Measurements from ENCODE around the gene PTPRJ. TPM values are rescaled to one million over a fixed set of nuclear protein-coding genes. Genes with fewer than 3 reads are reported as not detected.
"Not testable (repeated sequence)": the region's sequence is repeated elsewhere in the genome, so short reads cannot be mapped to it uniquely, and the experiment has no call there.

PTPRJ gene
- total RNA-seq, 2 donors from 2014 or later, result 6.7 TPM

- intact Hi-C loops (cut with DNase I), result no loop called here
- ATAC-seq, result no peak
- DNase-seq, result no peak
These were observed 143.0 kb downstream of the PTPRJ start for GRCh38 chr11:48123254-48123875.

- DNase-seq (no peak), ATAC-seq (no peak)
- intact Hi-C loops (cut with DNase I), result no loop called here
These were observed 143.8 kb downstream of the PTPRJ start for GRCh38 chr11:48123934-48124755.

- ATAC-seq (no peak), DNase-seq (no peak)
- intact Hi-C loops (cut with DNase I), result no loop called here
These were observed 144.5 kb downstream of the PTPRJ start for GRCh38 chr11:48124880-48125279.

GRCh38 chr11:48125866-48126265 lies 145.5 kb downstream of the PTPRJ start:
- ATAC-seq, result no peak
- DNase-seq, result no peak

GRCh38 chr11:48127521-48128183 lies 147.3 kb downstream of the PTPRJ start:
- no peak for ATAC-seq
- intact Hi-C loops (cut with DNase I), result no loop called here
- DNase-seq, result no peak

More at GRCh38 chr11:48125866-48126265, 145.5 kb downstream of the PTPRJ start:
- intact Hi-C loops (cut with DNase I), result no loop called here

GRCh38 chr11:48129697-48130395 lies 149.5 kb downstream of the PTPRJ start:
- intact Hi-C loops (cut with DNase I), result no loop called here
- DNase-seq (no peak), ATAC-seq (no peak)

GRCh38 chr11:48134221-48134922 lies 154.0 kb downstream of the PTPRJ start:
- DNase-seq, result no peak
- ATAC-seq, result no peak
- intact Hi-C loops (cut with DNase I), result no loop called here

- intact Hi-C loops (cut with DNase I), result no loop called here
- DNase-seq, result no peak
- no peak for ATAC-seq
These were observed 157.9 kb downstream of the PTPRJ start for GRCh38 chr11:48138222-48138621.

- intact Hi-C loops (cut with DNase I); DNase-seq; ATAC-seq: not testable (repeated sequence)
These were observed 159.5 kb downstream of the PTPRJ start for GRCh38 chr11:48139896-48140295.

DNA sequence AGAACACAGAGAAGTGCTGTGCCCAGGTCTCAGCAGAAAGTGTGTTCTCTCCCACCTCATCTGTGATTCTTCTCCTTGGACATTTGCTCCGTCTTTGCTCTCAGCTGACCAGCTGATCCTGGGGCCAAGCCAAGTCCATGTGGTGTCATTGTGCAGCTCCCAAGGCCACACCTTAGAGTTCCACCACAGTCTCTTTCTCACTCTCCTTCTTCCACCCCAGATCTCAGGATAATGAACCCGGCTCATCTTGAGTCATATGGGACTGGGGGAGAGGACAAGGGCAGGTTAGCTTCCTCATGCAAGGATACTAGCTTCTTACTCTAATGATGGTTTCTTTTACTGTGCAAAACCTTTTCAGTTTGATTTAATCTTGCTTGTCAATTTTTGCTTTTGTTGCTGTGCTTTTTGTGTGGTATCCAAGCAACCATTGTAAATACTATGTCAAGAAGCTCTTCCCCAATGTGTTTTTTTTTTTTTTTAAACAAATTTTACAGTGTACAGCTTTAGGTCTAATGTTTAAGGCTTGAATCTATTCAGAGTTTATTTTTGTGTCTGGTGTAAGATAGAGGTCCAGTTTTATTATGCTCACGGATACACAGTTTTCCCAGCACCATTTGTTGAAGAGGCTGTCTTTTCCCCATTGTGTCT lies 161.2 kb downstream of the PTPRJ start:
- intact Hi-C loops (cut with DNase I), result no loop called here
- no peak for DNase-seq
- ATAC-seq, result no peak

DNA sequence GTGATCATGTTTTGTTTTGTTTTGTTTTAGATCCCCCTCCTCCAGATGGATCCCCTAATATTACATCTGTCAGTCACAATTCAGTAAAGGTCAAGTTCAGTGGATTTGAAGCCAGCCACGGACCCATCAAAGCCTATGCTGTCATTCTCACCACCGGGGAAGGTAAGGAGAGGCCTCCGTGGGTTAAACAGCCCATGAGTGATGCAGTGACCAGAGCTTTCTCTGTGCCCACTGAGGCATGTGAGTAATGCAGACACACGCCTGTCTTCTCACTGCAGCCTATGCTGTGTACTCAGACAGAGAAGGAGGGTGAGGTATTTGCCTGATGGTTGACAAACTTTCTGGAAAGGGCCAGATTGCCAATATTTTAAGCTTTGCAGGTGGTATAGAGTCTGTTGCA lies 162.5 kb downstream of the PTPRJ start:
- no peak for ATAC-seq
- no peak for DNase-seq
- intact Hi-C loops (cut with DNase I), result no loop called here

DNA sequence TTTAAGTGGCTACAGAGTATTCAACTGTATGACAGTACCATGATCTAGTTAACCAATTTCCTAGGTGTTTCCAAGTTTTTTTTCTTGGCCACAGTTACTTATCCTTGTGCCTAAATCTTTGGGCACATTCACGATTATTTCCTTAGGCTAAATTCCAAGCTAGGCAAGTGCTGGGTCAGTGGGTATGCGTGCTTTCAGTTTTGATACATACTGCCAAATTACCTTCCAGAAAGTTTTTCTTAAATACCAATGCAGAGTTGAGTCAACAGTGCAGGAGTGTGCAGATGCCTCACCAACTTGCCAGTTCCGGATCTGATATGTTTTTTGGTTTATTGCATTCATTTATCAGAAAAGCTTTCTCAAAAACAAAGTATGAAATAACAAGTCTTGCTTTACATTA lies 168.4 kb downstream of the PTPRJ start:
- intact Hi-C loops (cut with DNase I), result no loop called here
- DNase-seq (no peak), ATAC-seq (peak in 1 of 2 donors; percentile 34)

DNA sequence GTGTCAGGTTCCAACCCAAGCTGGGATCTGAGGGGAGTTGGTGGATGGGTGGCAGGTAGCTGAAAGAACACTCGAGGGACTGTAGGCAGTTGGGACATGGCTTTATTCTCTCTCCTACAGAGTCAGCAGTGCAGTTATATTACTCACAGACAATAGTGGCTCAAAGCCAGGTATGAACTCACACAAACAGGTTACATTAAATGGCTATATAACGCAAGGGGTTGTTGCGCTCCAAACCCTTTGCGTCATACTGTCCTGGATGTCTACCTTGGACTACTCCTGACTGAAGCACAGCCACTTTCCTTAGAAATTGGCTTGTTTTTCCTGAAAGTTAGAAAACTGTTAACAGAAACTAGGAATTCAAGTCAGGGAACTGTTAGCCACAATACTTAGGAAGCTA lies 169.9 kb downstream of the PTPRJ start:
- intact Hi-C loops (cut with DNase I), result no loop called here
- DNase-seq, result no peak
- no peak for ATAC-seq

- ATAC-seq (no peak), DNase-seq (no peak)
- intact Hi-C loops (cut with DNase I), result no loop called here
These were observed 173.8 kb downstream of the PTPRJ start for GRCh38 chr11:48154151-48154550.

DNA sequence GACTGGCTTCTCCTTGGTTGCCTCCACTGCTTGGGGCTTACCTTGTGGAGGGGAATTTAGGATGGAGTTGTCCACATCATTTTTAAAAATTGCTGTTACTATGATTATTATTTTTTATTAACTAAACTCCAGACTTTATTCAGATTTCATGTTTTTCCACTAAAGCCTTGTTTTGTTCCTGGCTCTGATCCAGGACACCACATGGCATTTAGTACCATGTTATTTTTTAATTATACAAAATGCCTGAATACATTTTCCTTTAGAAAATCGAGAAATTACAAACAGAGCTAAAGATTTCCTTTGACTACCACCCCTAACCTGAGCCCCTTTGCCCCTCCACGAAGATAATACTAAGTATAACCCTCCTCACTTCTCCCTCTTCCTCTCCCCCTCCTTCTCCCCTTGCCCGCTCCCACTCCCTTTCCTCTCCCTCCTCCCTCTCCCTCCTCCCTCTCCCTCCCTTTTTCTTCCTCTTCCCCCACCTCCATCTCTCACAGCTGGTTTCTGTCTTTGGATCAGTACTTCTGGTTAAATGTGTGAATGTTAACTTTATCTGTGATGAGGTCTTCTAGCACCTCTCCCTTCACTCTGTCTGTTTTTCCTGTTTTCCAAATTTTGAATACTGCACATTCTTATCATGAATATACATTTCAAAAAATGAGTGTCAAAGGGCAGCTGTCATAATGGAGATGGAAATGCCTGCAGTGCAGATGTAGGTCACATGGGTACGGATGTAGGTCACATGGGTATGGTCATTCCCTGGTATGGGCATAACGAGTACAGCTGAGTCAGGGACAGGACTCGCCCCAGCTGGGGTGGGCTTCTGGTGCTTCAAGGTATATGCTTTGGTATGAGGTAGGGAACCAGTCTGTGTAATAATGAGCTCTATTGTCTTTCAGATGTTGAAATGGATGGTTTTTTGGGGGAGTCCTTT lies 181.9 kb downstream of the PTPRJ start:
- DNase-seq (no peak), ATAC-seq (no peak)
- intact Hi-C loops (cut with DNase I), result no loop called here

- no peak for DNase-seq
- no peak for ATAC-seq
- intact Hi-C loops (cut with DNase I), result no loop called here
These were observed 182.5 kb downstream of the PTPRJ start for GRCh38 chr11:48162885-48163268.

DNA sequence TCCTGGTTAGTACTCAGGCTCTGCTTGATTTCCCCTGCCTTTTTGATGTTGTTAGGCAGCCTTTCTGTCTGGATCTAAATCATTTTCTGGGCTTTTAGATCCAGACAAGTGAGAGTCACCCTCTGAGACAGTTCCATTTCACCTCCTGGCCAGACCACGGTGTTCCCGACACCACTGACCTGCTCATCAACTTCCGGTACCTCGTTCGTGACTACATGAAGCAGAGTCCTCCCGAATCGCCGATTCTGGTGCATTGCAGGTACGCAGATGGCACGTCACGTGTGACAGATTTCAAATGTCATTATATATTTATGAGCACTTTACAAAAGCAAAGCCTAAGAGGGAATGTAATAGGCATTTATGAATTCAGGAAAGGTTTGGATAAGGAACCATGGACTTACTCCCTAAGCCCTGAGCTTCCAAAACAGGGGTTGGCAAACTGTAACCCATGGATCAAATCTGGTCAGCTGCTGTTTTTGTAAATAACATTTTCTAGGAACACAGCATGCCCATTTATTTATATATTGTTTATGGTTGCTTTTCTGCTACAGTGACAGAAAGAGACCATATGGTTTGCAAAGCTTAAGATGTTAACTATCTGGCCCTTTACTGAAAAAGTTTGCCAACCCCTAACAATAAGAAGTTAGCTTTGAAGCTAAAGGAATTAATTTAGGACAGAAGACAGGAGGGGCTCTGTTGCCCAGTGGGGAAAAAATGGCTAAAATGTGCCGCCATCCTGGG lies 183.2 kb downstream of the PTPRJ start:
- ATAC-seq (no peak), DNase-seq (no peak)
- intact Hi-C loops (cut with DNase I), result no loop called here

Data from left cardiac atrium (tissue), 4 donors.